HepG2 (cell line): ENCODE results near the gene RASD2. TPM values are rescaled to one million over a fixed set of nuclear protein-coding genes. Genes with fewer than 3 reads are reported as not detected.
A peak's percentile ranks its signal among the peaks of the same experiment; 100 is the strongest.

Experiments
- ATAC-seq: fragments of 200-7000 bp; cut with Tn5 transposase; 3 replicates; pipeline ENCODE4 v1.9.1; 2020; ENCODE audit warnings: mild to moderate bottlenecking, moderate library complexity
- BruUV-seq: library from RNA; stranded (reverse); fragments of 400-500 nt; replicated peaks from 2 replicates; lab custom pipeline; 2021; lab: Mats Ljungman, UMichigan
- CTCF ChIA-PET: fragments of 300-600 bp; formaldehyde crosslinking; extraction: SDS; loops from one replicate; lab custom pipeline; 2021; ENCODE audit warnings: low total read pairs, inconsistent platforms, low intra/inter-chr PET ratio; lab: Yijun Ruan, JAX
- POLR2A ChIA-PET: fragments of 350-600 bp; sonication (Branson Sonifier 250); formaldehyde crosslinking; loops from one replicate; lab custom pipeline; 2020; ENCODE audit warnings: antibody characterized with exemption, inconsistent platforms; lab: Yijun Ruan, JAX
- DNase-seq: peaks from one replicate; pipeline ENCODE4 v3.0.0-alpha.2; 2015; ENCODE audit warnings: low spot score
- FAIRE-seq: peaks from 3 replicates; lab custom pipeline; 2011; peaks lifted over from hg19 to GRCh38; lab: Jason Lieb, UNC
- H2AFZ ChIP-seq: one replicate; pipeline ENCODE4 v1.6.1; 2011; ENCODE audit warnings: low read length, inconsistent platforms
- H3K27ac ChIP-seq: fragments of 300-600 bp; 3 replicates; pipeline ENCODE4 v1.8.0; 2011; ENCODE audit warnings: mixed run types, mild to moderate bottlenecking, mixed read lengths, low read length, inconsistent platforms; ENCODE audit not compliant: insufficient read depth; ENCODE audit errors: extremely low read length
- H3K27me3 ChIP-seq, 2 experiments: fragments of 200-600 bp in 1 of 2; 2 replicates in 1 of 2; 3 replicates in 1 of 2; pipeline versions ENCODE4 v1.6.0 to v1.8.0; 2011; ENCODE audit warnings: low read length in 2 of 2, mild to moderate bottlenecking in 2 of 2, moderate library complexity in 2 of 2, inconsistent platforms in 1 of 2; ENCODE audit not compliant: insufficient read depth in 2 of 2, control insufficient read depth in 1 of 2
- H3K36me3 ChIP-seq, 2 experiments: fragments of 200-600 bp in 1 of 2; replicated peaks in 1 of 2; 2 replicates in 1 of 2; 3 replicates in 1 of 2; pipeline versions ENCODE4 v1.5.1 to v1.8.0; 2011; ENCODE audit warnings: low read length in 2 of 2, inconsistent platforms in 1 of 2; ENCODE audit not compliant: insufficient read depth in 2 of 2, control insufficient read depth in 1 of 2
- H3K4me1 ChIP-seq: 2 replicates; pipeline ENCODE4 v1.5.1; 2012; ENCODE audit warnings: low read length, inconsistent platforms; ENCODE audit not compliant: insufficient read depth
- H3K4me2 ChIP-seq: 2 replicates; pipeline ENCODE4 v1.6.0; 2011; ENCODE audit warnings: low read depth, low read length, inconsistent platforms
- H3K4me3 ChIP-seq, 3 experiments: fragments of 200-600 bp in 1 of 3; sonication (generic), shearing (Covaris generic) in 1 of 3; replicated peaks in 1 of 3; 2 replicates each; pipeline ENCODE4 v1.5.1; 2011 to 2016; ENCODE audit warnings: low read length in 3 of 3, inconsistent platforms in 2 of 3, low read depth in 2 of 3, mild to moderate bottlenecking in 2 of 3, control low read depth in 1 of 3, mixed read lengths in 1 of 3; ENCODE audit not compliant: insufficient read depth in 1 of 3
- H3K79me2 ChIP-seq: one replicate; pipeline ENCODE4 v1.6.1; 2011; ENCODE audit warnings: low read length, inconsistent platforms; ENCODE audit not compliant: insufficient read depth
- H3K9ac ChIP-seq: 2 replicates; pipeline ENCODE4 v1.6.0; 2011; ENCODE audit warnings: mild to moderate bottlenecking, low read depth, low read length, inconsistent platforms; ENCODE audit not compliant: insufficient read depth
- H3K9me3 ChIP-seq: 2 replicates; pipeline ENCODE4 v1.5.1; 2012; ENCODE audit warnings: mild to moderate bottlenecking, low read length
- H4K20me1 ChIP-seq: 2 replicates; pipeline ENCODE4 v1.6.0; 2011; ENCODE audit warnings: inconsistent platforms, mild to moderate bottlenecking, low read length, moderate library complexity; ENCODE audit not compliant: insufficient read depth
- EHMT2 ChIP-seq: fragments of 200-600 bp; sonication (generic); IDR thresholded peaks from 2 replicates; pipeline ENCODE4 v1.7.0; 2017; ENCODE audit warnings: antibody characterized with exemption, low read depth, low read length, borderline replicate concordance
- GFI1 ChIP-seq: sonication (generic); formaldehyde crosslinking; IDR thresholded peaks from 2 replicates; pipeline ENCODE4 v1.5.0; 2020; ENCODE audit warnings: missing genetic modification reagents, mild to moderate bottlenecking, borderline replicate concordance
- HDAC1 ChIP-seq: sonication (generic); formaldehyde crosslinking; IDR thresholded peaks from 2 replicates; pipeline ENCODE4 v1.5.1; 2020; ENCODE audit warnings: mild to moderate bottlenecking, missing genetic modification reagents
- MZF1 ChIP-seq: sonication (generic); formaldehyde crosslinking; IDR thresholded peaks from 2 replicates; pipeline ENCODE4 v1.8.1; 2023; ENCODE audit warnings: mild to moderate bottlenecking, missing genetic modification reagents, borderline replicate concordance
- SMAD3 ChIP-seq: sonication (generic); formaldehyde crosslinking; IDR thresholded peaks from 2 replicates; pipeline ENCODE4 v1.4.0; 2020; ENCODE audit warnings: missing genetic modification reagents
- ZNF24 ChIP-seq: fragments of 450-650 bp; IDR thresholded peaks from 2 replicates; pipeline ENCODE4 v1.6.1; 2017; ENCODE audit warnings: antibody characterized with exemption, mild to moderate bottlenecking
- ZNF260 ChIP-seq: sonication (generic); formaldehyde crosslinking; IDR thresholded peaks from 2 replicates; pipeline ENCODE4 v1.4.0; 2020; ENCODE audit warnings: missing genetic modification reagents, low read depth, mild to moderate bottlenecking, borderline replicate concordance
- ZNF274 ChIP-seq: sonication (generic); formaldehyde crosslinking; IDR thresholded peaks from 2 replicates; pipeline ENCODE4 v1.5.1; 2020; ENCODE audit warnings: mild to moderate bottlenecking, missing genetic modification reagents
- whole genome bisulfite sequencing: methylation state at CpG from one replicate; pipeline ENCODE4 v1.1.6; 2017; ENCODE audit warnings: low lambda C conversion rate; 5-methylcytosine and 5-hydroxymethylcytosine counted together
- in situ Hi-C: cut with HindIII; loops from 2 replicates; pipeline ENCODE4 v1.10.0; 2017; ENCODE audit warnings: low pct_unique_long_range_greater_than_20kb; ENCODE audit not compliant: extremely low pct_ligation_motif_present
- intact Hi-C: fragments of 100-400 bp; cut with micrococcal nuclease; formaldehyde crosslinking; loops from one replicate; pipeline ENCODE4 v1.10.0; 2022; ENCODE audit not compliant: unreplicated experiment
- polyA plus RNA-seq, 8 experiments: library from polyadenylated mRNA; depleted of rRNA in 3 of 8; stranded (reverse) in 7 of 8; unstranded in 1 of 8; fragments of >200 nt; fragmentation: Illumina TruSeq in 4 of 8; extraction: Trizol in 4 of 8; gene quantifications; 2 replicates each; pipeline versions ENCODE4 v1.2.1 to v1.2.3, GENCODE V29; 2011 to 2016; ENCODE audit warnings: low read depth in 4 of 8, missing spikeins in 1 of 8, mixed read lengths in 1 of 8; ENCODE audit not compliant: insufficient read depth in 1 of 8
- total RNA-seq, 5 experiments: library from RNA; depleted of rRNA; stranded (reverse); fragments of >200 nt; fragmentation: Illumina TruSeq; extraction: Trizol; gene quantifications; 2 replicates each; pipeline ENCODE4 v1.2.3, GENCODE V29; 2016; ENCODE audit warnings: low read depth in 1 of 5
- TF ChIP-seq, protein P1 (sequence below): sonication (generic); formaldehyde crosslinking; IDR thresholded peaks from 2 replicates; pipeline ENCODE4 v1.4.0; 2020; ENCODE audit warnings: missing genetic modification reagents
- TF ChIP-seq, protein P2 (sequence below): sonication (generic); formaldehyde crosslinking; conservative IDR thresholded peaks from 2 replicates; pipeline ENCODE4 v1.4.0; 2020; ENCODE audit warnings: missing genetic modification reagents

RASD2 gene
- total and polyA plus RNA-seq, 2 of the 13 experiments (the other 11 are each of a cell fraction or from before 2014, with no cell fraction given), result not detected

DNA sequence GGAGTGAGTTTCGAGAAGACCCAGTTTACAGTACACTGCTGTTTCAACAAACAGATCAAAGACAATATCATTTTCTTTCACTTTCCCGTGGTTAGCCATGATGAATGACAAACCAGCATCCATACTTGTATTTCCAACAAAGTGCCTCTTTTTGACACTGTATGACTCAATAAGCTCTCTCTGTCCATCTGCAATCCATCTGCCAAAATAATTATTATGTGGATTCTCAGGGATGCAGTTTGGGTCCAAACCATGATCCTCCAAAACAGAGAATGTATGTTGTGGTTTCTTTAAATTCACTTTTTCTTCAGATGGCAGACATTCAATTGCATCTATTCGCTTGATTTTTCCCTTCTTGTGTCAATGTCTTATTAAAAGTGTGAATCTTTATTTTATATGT lies 37.8 kb upstream of the RASD2 start (continued):
- TF ChIP-seq SMAD3 (CRISPR knock-in tag) (no peak), HDAC1 (CRISPR knock-in tag) (no peak), ZNF24 (no peak), ZNF260 (CRISPR knock-in tag) (no peak), GFI1 (CRISPR knock-in tag) (no peak), EHMT2 (no peak), MZF1 (CRISPR knock-in tag) (no peak)
- TF ChIP-seq, protein P1, sequence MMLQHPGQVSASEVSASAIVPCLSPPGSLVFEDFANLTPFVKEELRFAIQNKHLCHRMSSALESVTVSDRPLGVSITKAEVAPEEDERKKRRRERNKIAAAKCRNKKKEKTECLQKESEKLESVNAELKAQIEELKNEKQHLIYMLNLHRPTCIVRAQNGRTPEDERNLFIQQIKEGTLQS (CRISPR knock-in tag), result no peak

DNA sequence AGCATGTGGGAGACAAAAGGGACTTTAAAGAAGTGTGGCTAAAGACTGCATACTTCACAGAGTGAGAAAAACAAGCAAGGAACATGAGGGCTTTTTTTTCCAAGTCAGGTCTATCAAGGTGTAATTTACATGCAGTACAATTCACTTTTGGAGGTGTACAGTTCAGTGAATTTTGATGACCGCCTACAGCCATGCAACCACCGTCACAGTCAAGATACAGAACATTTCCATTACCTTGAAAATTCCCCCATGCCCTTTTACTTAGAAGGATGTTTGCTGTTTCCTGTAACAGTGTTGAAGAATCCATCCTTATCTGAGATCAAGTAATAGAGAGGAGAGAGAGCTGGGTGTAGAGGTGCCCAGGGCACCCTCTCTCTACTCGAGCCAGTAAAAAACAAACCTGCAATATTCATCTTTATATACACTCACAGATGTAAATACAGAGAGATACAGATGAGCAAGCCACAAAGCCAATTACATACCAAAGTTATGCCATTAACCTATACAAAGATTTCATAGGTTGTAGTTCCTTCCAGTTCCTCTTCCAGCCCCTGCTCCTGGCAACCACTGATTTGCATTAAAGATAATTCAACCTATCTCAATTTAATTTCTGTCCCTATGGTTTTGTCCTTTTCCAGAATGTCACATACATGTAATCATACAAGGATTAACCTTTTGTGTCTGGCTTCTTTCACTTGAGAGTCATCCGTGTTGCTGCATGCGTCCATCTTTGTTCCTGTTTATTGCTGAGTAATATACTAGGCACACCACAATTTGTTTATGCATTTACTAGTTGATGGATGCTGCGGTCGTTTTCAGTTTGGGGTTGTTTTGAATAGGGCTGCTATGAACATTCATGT lies 35.0 kb upstream of the RASD2 start:
- H3K27me3 ChIP-seq, result no peaks in the 10 kb centered on the region
- no peak for FAIRE-seq
- whole genome bisulfite sequencing, result 29% methylated on average over 7 of the region's 7 CpGs

More for the DNA sequence above, 35.0 kb upstream of the RASD2 start:
- Histone ChIP-seq H3K79me2 (no peaks in the 10 kb centered on the region), H3K4me2 (peak overlapping the region; percentile 54), H3K36me3 (no peaks in the 10 kb centered on the region), H3K9me3 (no peaks in the 10 kb centered on the region), H3K9ac (no peak overlapping the region), H3K4me3 (no peak overlapping the region; a peak in 1 of 6 replicates), H4K20me1 (no peaks in the 10 kb centered on the region), H3K4me1 (peaks cover 38% of the 10 kb centered on the region), H3K27ac (no peak overlapping the region), H2AFZ (peak overlapping the region; percentile 21)
- intact Hi-C loops, result no loop called here
- ATAC-seq (no peak), DNase-seq (no peak)
- POLR2A ChIA-PET, result no interaction called here
- no TSS peak for BruUV-seq
- CTCF ChIA-PET, result no interaction called here
- in situ Hi-C loops, result no loop called here
- TF ChIP-seq ZNF274 (CRISPR knock-in tag), result no peak
- TF ChIP-seq, protein P2, sequence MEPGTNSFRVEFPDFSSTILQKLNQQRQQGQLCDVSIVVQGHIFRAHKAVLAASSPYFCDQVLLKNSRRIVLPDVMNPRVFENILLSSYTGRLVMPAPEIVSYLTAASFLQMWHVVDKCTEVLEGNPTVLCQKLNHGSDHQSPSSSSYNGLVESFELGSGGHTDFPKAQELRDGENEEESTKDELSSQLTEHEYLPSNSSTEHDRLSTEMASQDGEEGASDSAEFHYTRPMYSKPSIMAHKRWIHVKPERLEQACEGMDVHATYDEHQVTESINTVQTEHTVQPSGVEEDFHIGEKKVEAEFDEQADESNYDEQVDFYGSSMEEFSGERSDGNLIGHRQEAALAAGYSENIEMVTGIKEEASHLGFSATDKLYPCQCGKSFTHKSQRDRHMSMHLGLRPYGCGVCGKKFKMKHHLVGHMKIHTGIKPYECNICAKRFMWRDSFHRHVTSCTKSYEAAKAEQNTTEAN (CRISPR knock-in tag), result no peak
